Right ventricle myocardium superior (tissue), 1 donor: ENCODE measurements around the gene SAPCD2. TPM values are rescaled to one million over a fixed set of nuclear protein-coding genes. Genes with fewer than 3 reads are reported as not detected.
"Not testable (repeated sequence)": the region's sequence is repeated elsewhere in the genome, so short reads cannot be mapped to it uniquely, and the experiment has no call there.

Experiments
- ATAC-seq: fragments of 200-7000 bp; cut with Tn5 transposase; one replicate; pipeline ENCODE4 v1.9.1; 2020; ENCODE audit warnings: mild to moderate bottlenecking; ENCODE audit not compliant: poor library complexity
- DNase-seq: peaks from one replicate; pipeline ENCODE4 v3.0.0-alpha.2; 2020
- intact Hi-C: fragments of 100-400 bp; cut with DNase I; formaldehyde crosslinking; loops from one replicate; pipeline ENCODE4 v1.11.2; 2022
- total RNA-seq: library from RNA; stranded (reverse); fragmentation: NEBNext Ultra II Directional; extraction: Animal tissue kit (Norgen Biotek cat#: 25700); gene quantifications from one replicate; pipeline ENCODE4 v1.2.1, GENCODE V29; 2021
- donor health status: DM: no; HTN: yes; CAD: no; lungs with severe emphysema.

Gene SAPCD2
- total RNA-seq, 1 donor from 2014 or later: 0.22 TPM

- ATAC-seq (no peak), DNase-seq (no peak)
- intact Hi-C loops: no loop called here
Observed at GRCh38 chr9:137071282-137071681, 925 bp upstream of the SAPCD2 start.

GRCh38 chr9:137070906-137071275, 534 bp upstream of the SAPCD2 start:
- intact Hi-C loops: no loop called here
- ATAC-seq: peak; percentile 51

GRCh38 chr9:137069508-137070091, 757 bp downstream of the SAPCD2 start:
- DNase-seq: peak; percentile 35
- ATAC-seq: no peak
- intact Hi-C loops: no loop called here

More at GRCh38 chr9:137070906-137071275, 534 bp upstream of the SAPCD2 start:
- DNase-seq: peak; percentile 77

GRCh38 chr9:137068539-137069507, 1.5 kb downstream of the SAPCD2 start:
- ATAC-seq (no peak), DNase-seq (peak; percentile 40)
- intact Hi-C loops: no loop called here

GRCh38 chr9:137067860-137068538, 2.4 kb downstream of the SAPCD2 start:
- intact Hi-C loops: no loop called here
- ATAC-seq (peak; percentile 48), DNase-seq (peak; percentile 85)

- intact Hi-C loops: no loop called here
- no peak for ATAC-seq
- DNase-seq: no peak
Observed at GRCh38 chr9:137066096-137066861, 4.1 kb downstream of the SAPCD2 start.

GRCh38 chr9:137065336-137065967, 4.9 kb downstream of the SAPCD2 start:
- DNase-seq (no peak), ATAC-seq (no peak)
- intact Hi-C loops: no loop called here

GRCh38 chr9:137064880-137065164, 5.5 kb downstream of the SAPCD2 start:
- ATAC-seq (no peak), DNase-seq (no peak)
- intact Hi-C loops: no loop called here

GRCh38 chr9:137064027-137064879, 6.1 kb downstream of the SAPCD2 start:
- peak; percentile 88 for DNase-seq
- intact Hi-C loops: no loop called here
- peak; percentile 85 for ATAC-seq

GRCh38 chr9:137063311-137064026, 6.9 kb downstream of the SAPCD2 start:
- ATAC-seq: no peak

GRCh38 chr9:137062798-137063197, 7.6 kb downstream of the SAPCD2 start:
- DNase-seq, intact Hi-C loops, ATAC-seq: not testable (repeated sequence)

More at GRCh38 chr9:137063311-137064026, 6.9 kb downstream of the SAPCD2 start:
- intact Hi-C loops: no loop called here
- DNase-seq: no peak

GRCh38 chr9:137062384-137062783, 8.0 kb downstream of the SAPCD2 start:
- DNase-seq: no peak
- no peak for ATAC-seq
- intact Hi-C loops: no loop called here

- DNase-seq: no peak
- no peak for ATAC-seq
- intact Hi-C loops: no loop called here
Observed at GRCh38 chr9:137058521-137059234, 11.7 kb downstream of the SAPCD2 start.

GRCh38 chr9:137057545-137057944, 12.8 kb downstream of the SAPCD2 start:
- ATAC-seq (no peak), DNase-seq (no peak)
- intact Hi-C loops: no loop called here

- DNase-seq (no peak), ATAC-seq (no peak)
- intact Hi-C loops: no loop called here
Observed at GRCh38 chr9:137056739-137057415, 13.5 kb downstream of the SAPCD2 start.
